Measurements from ENCODE around the gene FXYD4.
A peak's percentile ranks its signal among the peaks of the same experiment; 100 is the strongest.
"Not testable (repeated sequence)": the region's sequence is repeated elsewhere in the genome, so short reads cannot be mapped to it uniquely, and the experiment has no call there.

The FXYD4 gene

GRCh38 chr10:43371418-43371817 is at the start of gene FXYD4:
TSS of gene FXYD4 (plus strand) at chr10:43371636. CDS start at chr10:43373747, 2,111 bp downstream.
- DNase-seq (ENCODE audit: extremely low read depth in 1 of 2, low read depth in 1 of 2) = no peak

GRCh38 chr10:43322331-43322730 is 49.1 kb upstream of the FXYD4 start:
- DNase-seq (ENCODE audit: extremely low read depth in 1 of 2, low read depth in 1 of 2) = no peak

- peak; percentile 56 to 65 for DNase-seq (ENCODE audit: extremely low read depth in 1 of 2, low read depth in 1 of 2)
These were observed 48.7 kb upstream of the FXYD4 start for GRCh38 chr10:43322769-43323168.

GRCh38 chr10:43323245-43323644 is 48.2 kb upstream of the FXYD4 start:
- DNase-seq (ENCODE audit: extremely low read depth in 1 of 2, low read depth in 1 of 2) = no peak

GRCh38 chr10:43324876-43325275 is 46.6 kb upstream of the FXYD4 start:
- no peak for DNase-seq (ENCODE audit: extremely low read depth in 1 of 2, low read depth in 1 of 2)

- DNase-seq (ENCODE audit: extremely low read depth in 1 of 2, low read depth in 1 of 2) = no peak
These were observed 44.3 kb upstream of the FXYD4 start for GRCh38 chr10:43327171-43327570.

GRCh38 chr10:43327986-43328385 is 43.5 kb upstream of the FXYD4 start:
- DNase-seq (ENCODE audit: extremely low read depth in 1 of 2, low read depth in 1 of 2) = no peak

GRCh38 chr10:43328810-43329209 is 42.6 kb upstream of the FXYD4 start:
- not testable (repeated sequence) for DNase-seq (ENCODE audit: extremely low read depth in 1 of 2, low read depth in 1 of 2)

- DNase-seq (ENCODE audit: extremely low read depth in 1 of 2, low read depth in 1 of 2) = not testable (repeated sequence)
These were observed 42.1 kb upstream of the FXYD4 start for GRCh38 chr10:43329246-43329885.

- not testable (repeated sequence) for DNase-seq (ENCODE audit: extremely low read depth in 1 of 2, low read depth in 1 of 2)
These were observed 41.2 kb upstream of the FXYD4 start for GRCh38 chr10:43330049-43330823.

- not testable (repeated sequence) for DNase-seq (ENCODE audit: extremely low read depth in 1 of 2, low read depth in 1 of 2)
These were observed 40.7 kb upstream of the FXYD4 start for GRCh38 chr10:43330824-43331127.

GRCh38 chr10:43333653-43334052 is 37.8 kb upstream of the FXYD4 start:
- DNase-seq (ENCODE audit: extremely low read depth in 1 of 2, low read depth in 1 of 2) = no peak

- DNase-seq (ENCODE audit: extremely low read depth in 1 of 2, low read depth in 1 of 2) = no peak
These were observed 35.4 kb upstream of the FXYD4 start for GRCh38 chr10:43336061-43336460.

GRCh38 chr10:43336641-43337318 is 34.7 kb upstream of the FXYD4 start:
- no peak for DNase-seq (ENCODE audit: extremely low read depth in 1 of 2, low read depth in 1 of 2)

- DNase-seq (ENCODE audit: extremely low read depth in 1 of 2, low read depth in 1 of 2) = not testable (repeated sequence)
These were observed 33.9 kb upstream of the FXYD4 start for GRCh38 chr10:43337536-43337935.

- no peak for DNase-seq (ENCODE audit: extremely low read depth in 1 of 2, low read depth in 1 of 2)
These were observed 33.3 kb upstream of the FXYD4 start for GRCh38 chr10:43338117-43338516.

- no peak for DNase-seq (ENCODE audit: extremely low read depth in 1 of 2, low read depth in 1 of 2)
These were observed 32.3 kb upstream of the FXYD4 start for GRCh38 chr10:43339136-43339535.

GRCh38 chr10:43340101-43340500 is 31.3 kb upstream of the FXYD4 start:
- DNase-seq (ENCODE audit: extremely low read depth in 1 of 2, low read depth in 1 of 2) = no peak

GRCh38 chr10:43340619-43341018 is 30.8 kb upstream of the FXYD4 start:
- no peak for DNase-seq (ENCODE audit: extremely low read depth in 1 of 2, low read depth in 1 of 2)

- DNase-seq (ENCODE audit: extremely low read depth in 1 of 2, low read depth in 1 of 2) = no peak
These were observed 30.0 kb upstream of the FXYD4 start for GRCh38 chr10:43341450-43341849.

GRCh38 chr10:43342279-43343125 is 28.9 kb upstream of the FXYD4 start:
- DNase-seq (ENCODE audit: extremely low read depth in 1 of 2, low read depth in 1 of 2) = no peak
